HCT116 (cell line): ENCODE results near the gene ACTR3C. TPM values are rescaled to one million over a fixed set of nuclear protein-coding genes. Genes with fewer than 3 reads are reported as not detected.
"Not testable (repeated sequence)": the region's sequence is repeated elsewhere in the genome, so short reads cannot be mapped to it uniquely, and the experiment has no call there.

Experiments used
- ATAC-seq: fragments of 200-7000 bp; cut with Tn5 transposase; 2 replicates; pipeline ENCODE4 v1.9.1; 2020; ENCODE audit warnings: mild to moderate bottlenecking, moderate library complexity
- BruUV-seq: library from RNA; stranded (reverse); fragments of 400-500 nt; replicated peaks from 2 replicates; lab custom pipeline; 2021; lab: Mats Ljungman, UMichigan
- CTCF ChIA-PET: fragments of 300-600 bp; sonication (Branson Sonifier 250); formaldehyde crosslinking; loops from one replicate; lab custom pipeline; 2021; ENCODE audit warnings: antibody characterized with exemption; lab: Charles Lee
- POLR2A ChIA-PET: fragments of 300-600, 350-600 bp; sonication (Branson Sonifier 250); formaldehyde crosslinking; loops from one replicate; lab custom pipeline; 2021; ENCODE audit warnings: antibody characterized with exemption; lab: Charles Lee
- RAD21 ChIA-PET, 2 experiments: fragments of 300-600 bp; sonication (Branson Sonifier 250); formaldehyde crosslinking; loops; one replicate each; lab custom pipeline; 2023; ENCODE audit warnings: low total read pairs in 2 of 2; ENCODE audit not compliant: uncharacterized antibody in 2 of 2, unreplicated experiment in 2 of 2, low non-redundant PET in 1 of 2; lab: Charles Lee
- DNase-seq: peaks from one replicate; pipeline ENCODE4 v3.0.0-alpha.2; 2010; ENCODE audit warnings: low read depth, low spot score
- H2AFZ ChIP-seq: fragments of 200-600 bp; shearing (Covaris generic), sonication (generic); 2 replicates; pipeline ENCODE4 v1.6.1; 2017; ENCODE audit warnings: low read depth, mixed run types, mixed read lengths, antibody characterized with exemption, low read length; ENCODE audit not compliant: poor library complexity, severe bottlenecking
- H3K27ac ChIP-seq: 2 replicates; pipeline ENCODE4 v1.5.1; 2012; ENCODE audit warnings: low read depth, low read length
- H3K27me3 ChIP-seq: fragments of 200-600 bp; sonication (generic); 2 replicates; pipeline ENCODE4 v1.6.1; 2016; ENCODE audit warnings: mixed run types, low read length, mixed read lengths; ENCODE audit not compliant: insufficient read depth
- H3K36me3 ChIP-seq, 2 experiments: fragments of 200-500 bp in 1 of 2; fragments of 200-600 bp in 1 of 2; sonication (Bioruptor generic) in 1 of 2; sonication (generic) in 1 of 2; 2 replicates each; pipeline versions ENCODE4 v1.5.1 to v1.6.1; 2014 to 2016; ENCODE audit warnings: low read length in 2 of 2, inconsistent platforms in 1 of 2, mixed read lengths in 1 of 2, mixed run types in 1 of 2; ENCODE audit not compliant: insufficient read depth in 2 of 2, control insufficient read depth in 1 of 2
- H3K4me1 ChIP-seq, 2 experiments: fragments of 200-600 bp in 1 of 2; sonication (generic) in 1 of 2; 2 replicates each; pipeline versions ENCODE4 v1.5.1 to v1.6.1; 2012 to 2017; ENCODE audit warnings: low read length in 2 of 2, inconsistent platforms in 1 of 2, mild to moderate bottlenecking in 1 of 2, mixed read lengths in 1 of 2, mixed run types in 1 of 2, moderate library complexity in 1 of 2; ENCODE audit not compliant: insufficient read depth in 2 of 2, control insufficient read depth in 1 of 2
- H3K4me2 ChIP-seq: fragments of 200-600 bp; sonication (generic); 2 replicates; pipeline ENCODE4 v1.6.1; 2017; ENCODE audit warnings: mixed run types, low read length, mixed read lengths
- H3K4me3 ChIP-seq, 2 experiments: fragments of 200-600 bp in 1 of 2; sonication (generic) in 1 of 2; replicated peaks in 1 of 2; 2 replicates each; pipeline ENCODE4 v1.5.1; 2011 to 2016; ENCODE audit warnings: low read length in 2 of 2, control low read depth in 1 of 2, low read depth in 1 of 2, mild to moderate bottlenecking in 1 of 2, mixed read lengths in 1 of 2, mixed run types in 1 of 2
- H3K79me2 ChIP-seq: fragments of 200-600 bp; sonication (generic); 2 replicates; pipeline ENCODE4 v1.6.1; 2017; ENCODE audit warnings: mild to moderate bottlenecking, mixed run types, low read length, moderate library complexity, mixed read lengths; ENCODE audit not compliant: insufficient read depth
- H3K9ac ChIP-seq: fragments of 200-600 bp; sonication (generic); 2 replicates; pipeline ENCODE4 v1.6.1; 2016; ENCODE audit warnings: low read length, mixed read lengths
- H3K9me2 ChIP-seq: fragments of 200-600 bp; sonication (generic), shearing (Covaris generic); 2 replicates; pipeline ENCODE4 v1.6.1; 2017; ENCODE audit warnings: mixed run types, mild to moderate bottlenecking, moderate library complexity; ENCODE audit not compliant: insufficient read depth
- H3K9me3 ChIP-seq, 2 experiments: fragments of 200-500 bp in 1 of 2; fragments of 200-600 bp in 1 of 2; sonication (Bioruptor generic) in 1 of 2; sonication (generic) in 1 of 2; 2 replicates each; pipeline ENCODE4 v1.6.1; 2014 to 2017; ENCODE audit warnings: low read length in 2 of 2, mixed read lengths in 2 of 2, inconsistent platforms in 1 of 2, low read depth in 1 of 2, mild to moderate bottlenecking in 1 of 2, mixed run types in 1 of 2, moderate library complexity in 1 of 2; ENCODE audit not compliant: control insufficient read depth in 1 of 2, insufficient read depth in 1 of 2
- H4K20me1 ChIP-seq: fragments of 200-600 bp; sonication (generic), shearing (Covaris generic); 2 replicates; pipeline ENCODE4 v1.6.1; 2017; ENCODE audit warnings: mixed run types, mild to moderate bottlenecking, moderate library complexity; ENCODE audit not compliant: insufficient read depth
- intact Hi-C: fragments of 100-400 bp; cut with micrococcal nuclease; formaldehyde crosslinking; loops from 2 replicates; pipeline ENCODE4 v1.10.0; 2022
- total RNA-seq: library from RNA; stranded (reverse); gene quantifications from one replicate; pipeline ENCODE4 v1.2.1, GENCODE V29; 2021; ENCODE audit not compliant: unreplicated experiment

Gene ACTR3C
- total RNA-seq, 1 experiment from 2014 or later, result 2.0 TPM

DNA sequence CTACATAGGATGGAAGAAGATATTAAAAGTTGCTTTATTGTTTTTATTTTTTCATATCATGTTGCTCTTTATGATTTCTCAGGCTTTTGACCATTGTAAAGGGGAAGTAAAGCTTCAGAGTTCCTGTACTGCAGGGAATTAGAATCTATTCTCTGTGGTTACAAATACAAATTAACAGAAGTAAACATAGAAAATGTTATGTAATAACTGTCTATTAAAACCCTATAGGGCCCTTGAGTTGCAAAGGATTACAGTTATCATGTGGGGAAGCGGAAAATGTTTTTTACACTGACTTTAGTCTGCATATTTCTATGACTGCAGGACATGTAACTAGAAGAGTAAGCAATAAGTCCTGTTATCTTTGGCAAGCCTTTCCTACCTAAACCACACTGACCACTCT, 116.5 kb downstream of the ACTR3C start:
- H3K4me3 ChIP-seq, CTCF ChIA-PET, POLR2A ChIA-PET, H3K9me2 ChIP-seq, H3K4me1 ChIP-seq, H3K79me2 ChIP-seq, ATAC-seq, BruUV-seq, H2AFZ ChIP-seq, RAD21 ChIA-PET, H4K20me1 ChIP-seq, H3K36me3 ChIP-seq, H3K9ac ChIP-seq, intact Hi-C loops, DNase-seq, H3K4me2 ChIP-seq, H3K9me3 ChIP-seq, H3K27me3 ChIP-seq, H3K27ac ChIP-seq: not testable (repeated sequence)

DNA sequence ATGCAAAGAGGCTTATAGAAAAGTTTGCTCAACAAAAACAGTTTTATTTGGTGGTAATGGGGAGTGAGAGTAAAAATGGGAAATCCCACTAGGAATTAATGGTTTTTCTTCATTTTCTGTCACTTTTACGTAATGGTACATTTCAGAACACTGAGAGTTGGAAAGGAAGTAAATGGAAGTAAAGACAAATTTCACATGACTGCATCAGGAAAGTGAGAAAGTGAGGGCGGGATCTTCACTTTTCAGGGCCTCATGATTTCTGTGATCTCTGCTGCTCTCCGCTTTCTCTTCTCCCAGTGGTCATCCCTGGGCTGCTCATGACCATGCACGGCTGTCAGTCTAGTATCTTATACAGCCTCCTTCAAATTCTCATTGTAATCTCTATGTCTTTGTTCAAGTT, 117.5 kb downstream of the ACTR3C start:
- H3K27me3 ChIP-seq, H3K4me1 ChIP-seq, POLR2A ChIA-PET, intact Hi-C loops, H3K4me3 ChIP-seq, CTCF ChIA-PET, DNase-seq, ATAC-seq, H3K79me2 ChIP-seq, H3K9ac ChIP-seq, H3K9me3 ChIP-seq, BruUV-seq, H4K20me1 ChIP-seq, H2AFZ ChIP-seq, RAD21 ChIA-PET, H3K36me3 ChIP-seq, H3K4me2 ChIP-seq, H3K9me2 ChIP-seq, H3K27ac ChIP-seq: not testable (repeated sequence)

DNA sequence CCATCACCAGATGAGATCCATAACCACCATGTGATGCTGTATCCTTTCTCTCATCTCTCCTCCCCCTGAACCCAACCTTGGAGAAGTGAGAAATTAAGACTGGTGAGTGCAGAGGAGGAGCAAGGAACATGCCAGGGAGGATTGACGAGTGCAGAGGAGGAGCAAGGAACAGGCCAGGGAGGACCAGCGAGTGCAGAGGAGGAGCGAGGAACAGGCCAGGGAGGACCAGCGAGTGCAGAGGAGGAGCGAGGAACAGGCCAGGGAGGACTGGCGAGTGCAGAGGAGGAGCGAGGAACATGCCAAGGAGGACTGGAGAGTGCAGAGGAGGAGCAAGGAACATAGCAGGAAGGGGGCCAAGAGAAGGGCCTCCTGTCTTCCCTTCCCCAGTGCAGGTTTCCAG, 118.8 kb downstream of the ACTR3C start:
- intact Hi-C loops, H3K4me1 ChIP-seq, H3K4me2 ChIP-seq, H3K4me3 ChIP-seq, H3K79me2 ChIP-seq, H3K9ac ChIP-seq, ATAC-seq, H3K36me3 ChIP-seq, H3K27ac ChIP-seq, POLR2A ChIA-PET, H3K9me3 ChIP-seq, H3K27me3 ChIP-seq, H2AFZ ChIP-seq, DNase-seq, H3K9me2 ChIP-seq, RAD21 ChIA-PET, CTCF ChIA-PET, BruUV-seq, H4K20me1 ChIP-seq: not testable (repeated sequence)

DNA sequence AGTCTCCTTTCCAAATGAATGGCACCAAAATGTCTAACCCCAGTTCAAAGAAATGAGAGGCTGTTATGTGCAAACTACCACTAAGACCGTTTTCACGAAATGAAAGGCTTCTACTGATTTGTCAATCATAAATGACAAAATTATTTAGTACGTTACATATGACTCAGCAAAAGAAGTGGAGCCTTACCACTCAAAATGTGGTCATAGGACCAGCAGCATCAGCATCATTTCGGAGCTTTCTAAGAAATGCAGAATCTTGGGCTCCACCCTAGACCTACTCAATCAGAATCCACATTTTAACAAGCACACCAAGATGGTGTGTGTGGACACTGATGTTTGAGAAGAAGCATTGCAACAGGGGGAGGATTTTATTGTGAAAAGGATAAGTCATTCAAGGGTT, 120.5 kb downstream of the ACTR3C start:
- H3K79me2 ChIP-seq, H3K9me3 ChIP-seq, DNase-seq, H3K4me1 ChIP-seq, H3K27ac ChIP-seq, intact Hi-C loops, H3K4me3 ChIP-seq, H4K20me1 ChIP-seq, H3K27me3 ChIP-seq, H3K4me2 ChIP-seq, H3K9ac ChIP-seq, H2AFZ ChIP-seq, POLR2A ChIA-PET, BruUV-seq, ATAC-seq, RAD21 ChIA-PET, CTCF ChIA-PET, H3K36me3 ChIP-seq, H3K9me2 ChIP-seq: not testable (repeated sequence)
